Gastrocnemius medialis (tissue), 4 donors: Measurements from ENCODE around the gene ARHGEF7. TPM values are rescaled to one million over a fixed set of nuclear protein-coding genes. Genes with fewer than 3 reads are reported as not detected.

Experiments used
- ATAC-seq, 2 donors: fragments of 150-250 bp; one replicate each; pipeline ENCODE4 v1.9.1; 2016
- DNase-seq, 2 donors: peaks; one replicate each; pipeline ENCODE4 v3.0.0-alpha.2; 2019
- H3K27ac ChIP-seq, 4 donors: fragments of 200-600 bp; sonication (generic); 1 replicate in 1 of 4; 2 replicates in 3 of 4; pipeline ENCODE4 v1.5.1; 2016 to 2018; ENCODE audit warnings: mild to moderate bottlenecking in 2 of 4, moderate library complexity in 1 of 4
- H3K27me3 ChIP-seq, 3 donors: fragments of 200-600 bp; sonication (generic) in 2 of 3; 1 replicate in 1 of 3; 2 replicates in 2 of 3; pipeline versions ENCODE4 v1.5.1 to v1.6.0; 2016 to 2019; ENCODE audit warnings: mild to moderate bottlenecking in 1 of 3, moderate library complexity in 1 of 3
- H3K36me3 ChIP-seq, 2 donors: fragments of 200-600 bp; sonication (generic) in 1 of 2; one replicate each; pipeline ENCODE4 v1.5.1; 2017 to 2018
- H3K4me1 ChIP-seq, 2 donors: fragments of 200-600 bp; sonication (generic) in 1 of 2; one replicate each; pipeline ENCODE4 v1.5.1; 2016 to 2017; ENCODE audit warnings: mild to moderate bottlenecking in 2 of 2
- H3K4me3 ChIP-seq, 4 donors: fragments of 200-600 bp; sonication (generic) in 3 of 4; 1 replicate in 1 of 4; 2 replicates in 3 of 4; pipeline ENCODE4 v1.5.1; 2016 to 2019; ENCODE audit warnings: mild to moderate bottlenecking in 2 of 4
- H3K9me3 ChIP-seq, 3 donors: fragments of 200-600 bp; sonication (generic) in 2 of 3; 1 replicate in 1 of 3; 2 replicates in 2 of 3; pipeline ENCODE4 v1.5.1; 2016 to 2019
- CTCF ChIP-seq, 5 experiments: fragments of 450-650 bp in 3 of 5; fragments of 200-600 bp in 2 of 5; sonication (generic) in 2 of 5; IDR thresholded peaks in 4 of 5; conservative IDR thresholded peaks in 1 of 5; 1 replicate in 4 of 5; 2 replicates in 1 of 5; pipeline ENCODE4 v1.5.1; 2016 to 2019; ENCODE audit warnings: antibody characterized with exemption in 5 of 5, mild to moderate bottlenecking in 3 of 5, moderate library complexity in 3 of 5
- POLR2A ChIP-seq, 2 donors: fragments of 450-650 bp; IDR thresholded peaks; one replicate each; pipeline ENCODE4 v1.6.1; 2017; ENCODE audit warnings: antibody characterized with exemption in 2 of 2, mild to moderate bottlenecking in 2 of 2, moderate library complexity in 2 of 2
- in situ Hi-C, 4 donors: fragments of 200-750 bp; cut with MboI; loops; one replicate each; pipeline versions ENCODE4 v1.15.0 to v1.8.0; 2017; ENCODE audit warnings: low sequenced_read_pairs in 4 of 4
- intact Hi-C: fragments of 100-400 bp; cut with DNase I; formaldehyde crosslinking; loops from one replicate; pipeline ENCODE4 v1.15.1; 2023; ENCODE audit warnings: low total_unique reads
- total RNA-seq, 4 donors: library from RNA; depleted of rRNA; stranded (reverse); fragments of >200 nt; gene quantifications; one replicate each; pipeline versions ENCODE4 v1.1.0 to v1.2.3, GENCODE V29; 2016

The ARHGEF7 gene
- total RNA-seq, 4 donors from 2014 or later: 24.5 to 56.9 (median 31.3) TPM

GRCh38 chr13:111346101-111346680 is 231.1 kb downstream of the ARHGEF7 start:
- no peak for DNase-seq
- in situ Hi-C loops (no loop called here), intact Hi-C loops (no loop called here)
- Histone ChIP-seq H3K27ac (no peak overlapping the region), H3K27me3 (no peaks in the 10 kb centered on the region), H3K4me3 (no peak overlapping the region), H3K4me1 (no peaks in the 10 kb centered on the region), H3K36me3 (no peaks in the 10 kb centered on the region), H3K9me3 (no peaks in the 10 kb centered on the region)
- TF ChIP-seq CTCF (IDR thresholded peaks at IDR 0.05 in 4 of 5, conservative IDR thresholded peaks at IDR 0.05 in 1 of 5) (no peak), POLR2A (IDR thresholded peaks at IDR 0.05) (no peak)
- no peak for ATAC-seq

DNA sequence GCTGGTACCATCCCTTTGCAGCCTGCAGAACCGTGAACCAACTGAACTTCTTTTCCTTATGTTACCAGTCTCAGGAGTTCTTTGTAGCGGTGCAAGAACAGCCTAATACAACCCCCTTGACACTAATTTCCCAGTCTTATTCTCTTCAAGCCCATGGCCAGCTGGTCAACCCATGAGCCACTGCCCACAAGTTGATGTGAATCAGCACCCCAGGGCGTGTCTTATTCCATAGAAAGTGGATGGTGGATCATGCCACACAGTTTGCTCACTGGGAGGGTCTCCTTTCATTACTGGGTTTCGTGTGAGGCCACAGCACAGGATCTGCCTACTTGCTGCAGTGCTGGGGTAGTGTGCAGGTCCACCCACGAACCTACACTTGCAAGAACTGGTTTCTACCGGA is 232.3 kb downstream of the ARHGEF7 start:
- in situ Hi-C loops: no loop called here
- H3K27ac ChIP-seq: no peak overlapping the region
- H3K4me3 ChIP-seq: no peak overlapping the region
- ATAC-seq (no peak), DNase-seq (no peak)
- TF ChIP-seq POLR2A (IDR thresholded peaks at IDR 0.05) (no peak), CTCF (IDR thresholded peaks at IDR 0.05 in 4 of 5, conservative IDR thresholded peaks at IDR 0.05 in 1 of 5) (no peak)
- intact Hi-C loops: no loop called here
- no peaks in the 10 kb centered on the region for H3K9me3 ChIP-seq
- H3K27me3 ChIP-seq: no peaks in the 10 kb centered on the region
- no peaks in the 10 kb centered on the region for H3K4me1 ChIP-seq
- no peaks in the 10 kb centered on the region for H3K36me3 ChIP-seq

- Histone ChIP-seq H3K9me3 (no peaks in the 10 kb centered on the region), H3K4me3 (no peak overlapping the region), H3K27ac (no peak overlapping the region), H3K27me3 (no peaks in the 10 kb centered on the region), H3K4me1 (no peaks in the 10 kb centered on the region), H3K36me3 (no peaks in the 10 kb centered on the region)
- ATAC-seq (no peak), DNase-seq (no peak)
- in situ Hi-C loops (no loop called here), intact Hi-C loops (no loop called here)
- TF ChIP-seq POLR2A (IDR thresholded peaks at IDR 0.05): no peak
Observed at GRCh38 chr13:111353508-111353907, 238.4 kb downstream of the ARHGEF7 start.

DNA sequence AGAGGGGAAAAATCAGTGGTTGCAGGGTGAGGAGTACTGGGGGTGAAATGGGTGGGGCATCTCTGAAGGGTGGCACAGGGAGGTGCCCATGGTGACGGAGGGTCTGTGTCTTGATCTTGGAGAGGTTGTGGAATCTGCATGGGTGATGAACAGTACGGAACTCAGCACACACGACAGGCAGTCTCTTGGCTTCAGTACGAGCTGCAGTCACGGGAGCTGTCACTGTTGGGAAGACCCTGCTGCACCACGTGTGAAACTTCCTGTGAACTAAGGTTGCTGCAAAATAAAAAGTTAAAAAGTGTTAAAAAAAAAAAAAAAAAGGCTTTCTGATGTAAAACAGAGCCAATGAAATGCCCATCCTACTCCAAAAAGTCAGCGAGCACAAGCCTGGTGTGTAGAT is 239.7 kb downstream of the ARHGEF7 start:
- Histone ChIP-seq H3K27me3 (no peaks in the 10 kb centered on the region), H3K9me3 (no peaks in the 10 kb centered on the region), H3K36me3 (no peaks in the 10 kb centered on the region), H3K4me3 (no peak overlapping the region), H3K4me1 (no peaks in the 10 kb centered on the region), H3K27ac (no peak overlapping the region)
- intact Hi-C loops: no loop called here
- ATAC-seq (no peak), DNase-seq (no peak)
- no peak for TF ChIP-seq POLR2A (IDR thresholded peaks at IDR 0.05)
- no peak for TF ChIP-seq CTCF (IDR thresholded peaks at IDR 0.05 in 4 of 5, conservative IDR thresholded peaks at IDR 0.05 in 1 of 5)
- in situ Hi-C loops: no loop called here

Other genes starting within 250 kb of the ARHGEF7 start
- 100 to 1,000 TPM; 145 to 381 (median 164) TPM for gene ANKRD10, start 200.2 kb upstream of the ARHGEF7 start, total RNA-seq
- gene TEX29, start 205.3 kb downstream of the ARHGEF7 start, total RNA-seq: 1 to 10 TPM in 2 of 4 donors, not detected in 2; 1.1 to 3.4 TPM